GM06990 (cell line): Measurements from ENCODE around the gene UBXN1.

ENCODE experiments used
- DNase-seq: peaks from one replicate; pipeline ENCODE4 v3.0.0-alpha.2; 2011; ENCODE audit not compliant: insufficient read length; ENCODE audit errors: extremely low read depth
- H3K27me3 ChIP-seq: replicated peaks from 2 replicates; pipeline ENCODE4 v1.6.0; 2011; ENCODE audit warnings: low read length; ENCODE audit not compliant: control insufficient read depth, insufficient read depth
- H3K36me3 ChIP-seq: 2 replicates; pipeline ENCODE4 v1.5.1; 2011; ENCODE audit warnings: low read length; ENCODE audit not compliant: control insufficient read depth, insufficient read depth
- H3K4me3 ChIP-seq: replicated peaks from 2 replicates; pipeline ENCODE4 v1.5.1; 2011; ENCODE audit warnings: low read depth, mild to moderate bottlenecking, control low read depth, low read length
- TF ChIP-seq, protein P1 (sequence below): IDR thresholded peaks from 2 replicates; pipeline ENCODE4 v1.5.1; 2011; ENCODE audit warnings: low read length, control low read depth, mild to moderate bottlenecking, inconsistent platforms; ENCODE audit not compliant: insufficient read depth, poor library complexity, severe bottlenecking

The UBXN1 gene

DNA sequence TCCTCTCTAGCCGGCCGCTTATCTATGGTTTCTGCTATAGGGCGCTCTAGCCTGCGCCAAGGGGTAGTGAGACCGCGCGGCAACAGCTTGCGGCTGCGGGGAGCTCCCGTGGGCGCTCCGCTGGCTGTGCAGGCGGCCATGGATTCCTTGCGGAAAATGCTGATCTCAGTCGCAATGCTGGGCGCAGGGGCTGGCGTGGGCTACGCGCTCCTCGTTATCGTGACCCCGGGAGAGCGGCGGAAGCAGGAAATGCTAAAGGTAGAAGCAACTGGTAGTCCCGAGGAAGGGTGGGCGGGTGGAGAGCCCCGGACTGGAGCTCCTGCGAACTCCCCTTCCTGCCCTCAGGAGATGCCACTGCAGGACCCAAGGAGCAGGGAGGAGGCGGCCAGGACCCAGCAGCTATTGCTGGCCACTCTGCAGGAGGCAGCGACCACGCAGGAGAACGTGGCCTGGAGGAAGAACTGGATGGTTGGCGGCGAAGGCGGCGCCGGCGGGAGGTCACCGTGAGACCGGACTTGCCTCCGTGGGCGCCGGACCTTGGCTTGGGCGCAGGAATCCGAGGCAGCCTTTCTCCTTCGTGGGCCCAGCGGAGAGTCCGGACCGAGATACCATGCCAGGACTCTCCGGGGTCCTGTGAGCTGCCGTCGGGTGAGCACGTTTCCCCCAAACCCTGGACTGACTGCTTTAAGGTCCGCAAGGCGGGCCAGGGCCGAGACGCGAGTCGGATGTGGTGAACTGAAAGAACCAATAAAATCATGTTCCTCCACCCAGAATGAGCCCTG, 7.1 kb downstream of the UBXN1 start, which contains the start of the genes LBHD1 and UQCC3:
Gene LBHD1, minus strand, starts transcription at position 660 of the 782 bp plus-strand sequence. CDS start 2,236 bp downstream, outside the sequence.
Gene UQCC3, plus strand, starts transcription at position 66 of the 782 bp plus-strand sequence. Its CDS starts 73 bp downstream, at position 139.
- Histone ChIP-seq H3K27me3 (no peaks in the 10 kb centered on the region), H3K4me3 (peak within 1 kb of the TSS; percentile 91), H3K36me3 (peaks cover 6% of the 10 kb centered on the region)
- TF ChIP-seq, protein P1, sequence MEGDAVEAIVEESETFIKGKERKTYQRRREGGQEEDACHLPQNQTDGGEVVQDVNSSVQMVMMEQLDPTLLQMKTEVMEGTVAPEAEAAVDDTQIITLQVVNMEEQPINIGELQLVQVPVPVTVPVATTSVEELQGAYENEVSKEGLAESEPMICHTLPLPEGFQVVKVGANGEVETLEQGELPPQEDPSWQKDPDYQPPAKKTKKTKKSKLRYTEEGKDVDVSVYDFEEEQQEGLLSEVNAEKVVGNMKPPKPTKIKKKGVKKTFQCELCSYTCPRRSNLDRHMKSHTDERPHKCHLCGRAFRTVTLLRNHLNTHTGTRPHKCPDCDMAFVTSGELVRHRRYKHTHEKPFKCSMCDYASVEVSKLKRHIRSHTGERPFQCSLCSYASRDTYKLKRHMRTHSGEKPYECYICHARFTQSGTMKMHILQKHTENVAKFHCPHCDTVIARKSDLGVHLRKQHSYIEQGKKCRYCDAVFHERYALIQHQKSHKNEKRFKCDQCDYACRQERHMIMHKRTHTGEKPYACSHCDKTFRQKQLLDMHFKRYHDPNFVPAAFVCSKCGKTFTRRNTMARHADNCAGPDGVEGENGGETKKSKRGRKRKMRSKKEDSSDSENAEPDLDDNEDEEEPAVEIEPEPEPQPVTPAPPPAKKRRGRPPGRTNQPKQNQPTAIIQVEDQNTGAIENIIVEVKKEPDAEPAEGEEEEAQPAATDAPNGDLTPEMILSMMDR = no peak
- peak; percentile 87 for DNase-seq

DNA sequence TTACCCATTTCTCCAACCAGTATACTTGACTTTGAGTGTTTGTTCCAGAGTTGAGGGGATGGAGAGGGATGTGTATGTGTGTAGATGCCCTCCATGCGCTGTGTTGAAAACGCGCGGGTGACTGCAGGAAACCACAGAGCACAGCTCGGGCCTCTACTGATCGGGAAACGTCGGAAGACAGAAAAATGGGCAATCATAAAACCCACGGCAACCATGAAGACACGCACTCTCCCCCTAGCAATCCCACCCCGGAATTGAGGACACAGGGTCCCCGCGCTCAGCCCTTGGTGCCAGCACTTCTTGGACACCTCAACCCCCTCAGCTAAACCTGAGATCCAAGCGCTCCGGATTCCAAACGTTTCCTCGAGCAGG, 7.7 kb downstream of the UBXN1 start:
- Histone ChIP-seq H3K36me3 (peaks cover 8% of the 10 kb centered on the region), H3K4me3 (peak overlapping the region; percentile 91), H3K27me3 (no peaks in the 10 kb centered on the region)
- TF ChIP-seq, protein P1 = no peak
- DNase-seq = no peak

DNA sequence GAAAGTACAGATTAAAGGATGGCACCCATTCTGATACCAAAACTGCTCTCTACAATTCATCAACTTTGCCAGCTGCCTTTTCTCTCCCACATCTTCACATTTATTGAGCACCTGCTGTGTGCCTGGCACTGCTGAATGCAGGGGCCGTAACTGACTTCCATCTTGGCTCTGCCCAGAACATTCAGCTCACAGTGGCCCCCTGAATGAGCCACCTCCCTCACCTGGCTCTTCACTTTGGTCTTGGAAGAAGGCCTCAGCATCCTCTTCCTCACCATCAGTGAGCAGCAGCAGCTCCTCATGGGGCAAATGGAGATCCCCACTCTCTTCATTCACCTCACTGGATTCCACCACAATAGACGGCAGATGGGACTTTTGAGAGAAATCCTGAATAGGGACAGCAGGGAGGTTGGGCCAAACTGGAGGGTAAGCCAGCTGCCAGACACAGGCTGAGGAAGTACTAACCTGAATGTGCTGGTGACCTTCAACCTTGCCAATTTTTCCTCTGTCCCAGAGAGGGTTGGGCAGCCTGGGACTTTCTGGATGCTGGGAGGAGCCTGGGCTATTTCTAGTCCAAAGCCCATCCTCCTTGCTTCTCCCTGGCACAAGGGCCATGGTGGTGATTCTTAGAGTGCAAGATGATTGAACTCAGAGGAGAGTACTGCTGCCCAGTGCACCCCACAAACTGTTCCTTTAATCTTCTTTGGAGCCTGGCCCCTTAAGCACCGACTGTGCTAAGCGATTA, 9.3 kb downstream of the UBXN1 start:
- Histone ChIP-seq H3K27me3 (no peaks in the 10 kb centered on the region), H3K4me3 (no peak overlapping the region), H3K36me3 (peaks cover 8% of the 10 kb centered on the region)
- TF ChIP-seq, protein P1 = no peak
- no peak for DNase-seq

DNA sequence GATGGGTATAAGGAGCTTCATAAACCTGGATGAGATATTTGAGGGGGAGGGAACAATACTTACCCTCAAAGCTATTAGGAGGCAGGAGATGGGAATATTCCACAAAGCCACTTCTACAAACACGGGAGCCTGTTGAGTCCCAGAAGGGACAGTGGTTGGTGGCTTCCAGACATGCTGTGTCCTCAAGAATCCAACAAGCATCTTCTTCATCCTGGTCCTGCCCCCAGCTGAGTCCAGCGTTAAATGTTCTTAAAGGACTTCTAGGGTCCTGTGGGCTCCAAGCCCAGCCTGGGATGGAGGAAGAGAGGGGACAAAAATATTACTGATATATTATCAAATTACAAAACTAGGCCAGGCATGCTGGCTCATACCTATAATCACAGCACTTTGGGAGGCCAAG, 11.4 kb downstream of the UBXN1 start:
- TF ChIP-seq, protein P1 = no peak
- no peak for DNase-seq
- H3K36me3 ChIP-seq = peaks cover 15% of the 10 kb centered on the region
- H3K27me3 ChIP-seq = no peaks in the 10 kb centered on the region
- no peak overlapping the region; the same call in 1 of the 2 replicates for H3K4me3 ChIP-seq

DNA sequence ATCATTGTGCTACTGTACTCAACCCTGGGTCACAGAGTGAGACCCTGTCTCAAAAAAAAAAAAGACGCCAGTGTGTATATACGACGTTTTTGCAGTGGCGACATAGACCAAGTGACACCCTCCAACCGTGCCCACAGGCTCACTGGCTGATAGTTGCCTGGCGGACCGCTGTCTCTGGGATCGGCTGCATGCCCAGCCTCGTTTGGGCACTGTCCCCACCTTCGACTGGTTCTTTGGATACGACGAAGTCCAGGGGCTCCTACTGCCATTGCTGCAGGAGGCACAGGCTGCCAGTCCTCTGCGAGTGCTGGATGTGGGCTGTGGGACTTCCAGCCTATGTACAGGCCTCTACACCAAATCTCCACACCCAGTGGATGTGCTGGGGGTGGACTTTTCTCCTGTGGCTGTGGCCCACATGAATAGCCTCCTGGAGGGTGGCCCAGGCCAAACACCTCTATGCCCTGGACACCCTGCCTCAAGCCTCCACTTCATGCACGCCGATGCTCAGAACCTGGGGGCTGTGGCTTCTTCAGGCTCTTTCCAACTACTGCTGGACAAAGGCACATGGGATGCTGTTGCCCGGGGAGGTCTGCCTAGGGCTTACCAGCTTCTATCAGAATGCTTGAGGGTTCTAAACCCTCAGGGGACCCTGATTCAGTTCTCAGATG, 12.5 kb downstream of the UBXN1 start:
- DNase-seq = no peak
- Histone ChIP-seq H3K4me3 (peak overlapping the region; percentile 78), H3K27me3 (no peaks in the 10 kb centered on the region), H3K36me3 (peaks cover 15% of the 10 kb centered on the region)
- TF ChIP-seq, protein P1 = no peak
